Neural crest cell (in vitro differentiated cells): ENCODE data around the gene TTLL7. TPM values are rescaled to one million over a fixed set of nuclear protein-coding genes. Genes with fewer than 3 reads are reported as not detected.
A peak's percentile ranks its signal among the peaks of the same experiment; 100 is the strongest.

Experiments used
- DNase-seq: peaks from one replicate; pipeline ENCODE4 v3.0.0; 2021; ENCODE audit warnings: low read depth, mixed read lengths, low spot score
- H3K27ac Mint-ChIP-seq: one replicate; pipeline ENCODE4 v1.8.0; 2021; ENCODE audit warnings: mild to moderate bottlenecking, mixed read lengths; ENCODE audit not compliant: unreplicated experiment
- H3K27me3 Mint-ChIP-seq: 2 replicates; pipeline ENCODE4 v1.8.0; 2021; ENCODE audit warnings: low read depth, mild to moderate bottlenecking, mixed read lengths
- H3K36me3 Mint-ChIP-seq: 2 replicates; pipeline ENCODE4 v1.8.0; 2021; ENCODE audit warnings: low read depth, mild to moderate bottlenecking, mixed read lengths
- H3K4me1 Mint-ChIP-seq: 2 replicates; pipeline ENCODE4 v1.8.0; 2021; ENCODE audit warnings: mixed read lengths
- H3K4me3 Mint-ChIP-seq: one replicate; pipeline ENCODE4 v1.8.0; 2021; ENCODE audit warnings: mild to moderate bottlenecking, mixed read lengths
- H3K9me3 Mint-ChIP-seq: 2 replicates; pipeline ENCODE4 v1.8.0; 2021; ENCODE audit warnings: mixed read lengths
- total RNA-seq: library from RNA; stranded (reverse); gene quantifications from 2 replicates; pipeline ENCODE4 v1.2.1, GENCODE V29; 2021
- TF ChIP-seq, protein P1 (sequence below): fragments of 200-600 bp; sonication (generic); conservative IDR thresholded peaks from 2 replicates; pipeline ENCODE4 v1.5.0; 2021; ENCODE audit warnings: antibody characterized with exemption, mild to moderate bottlenecking

The TTLL7 gene
- total RNA-seq, 1 donor from 2014 or later, result 10.5 TPM

DNA sequence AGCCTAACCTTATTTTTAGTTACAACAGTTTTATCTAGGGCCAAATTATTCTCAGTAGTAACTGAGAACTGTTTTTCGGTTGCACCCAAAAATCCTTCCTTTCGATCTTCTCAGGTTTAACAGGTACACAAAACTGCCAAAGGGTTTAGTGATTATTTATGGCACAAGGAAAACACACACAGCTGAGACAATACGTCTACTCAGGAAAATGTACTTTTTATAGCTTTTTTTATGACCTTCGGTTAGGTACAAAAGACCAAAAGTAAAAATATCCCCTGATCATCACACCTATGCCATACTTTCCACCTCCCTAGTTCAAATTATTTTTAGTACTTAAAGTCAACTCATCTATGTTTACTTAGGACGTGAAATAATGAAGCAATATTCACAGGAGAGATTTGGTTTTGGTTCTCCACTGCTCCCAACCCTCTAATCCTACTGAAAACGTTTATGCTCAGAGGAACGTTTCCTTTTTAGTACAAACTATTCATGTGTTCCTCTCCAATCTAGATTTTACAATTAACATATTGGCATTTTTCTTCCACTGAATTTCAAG is 48.7 kb downstream of the TTLL7 start:
- Mint-ChIP-seq H3K36me3 (no peaks in the 10 kb centered on the region), H3K27ac (no peak overlapping the region), H3K4me3 (no peak overlapping the region), H3K27me3 (no peaks in the 10 kb centered on the region), H3K4me1 (no peaks in the 10 kb centered on the region), H3K9me3 (no peaks in the 10 kb centered on the region)
- TF ChIP-seq, protein P1, sequence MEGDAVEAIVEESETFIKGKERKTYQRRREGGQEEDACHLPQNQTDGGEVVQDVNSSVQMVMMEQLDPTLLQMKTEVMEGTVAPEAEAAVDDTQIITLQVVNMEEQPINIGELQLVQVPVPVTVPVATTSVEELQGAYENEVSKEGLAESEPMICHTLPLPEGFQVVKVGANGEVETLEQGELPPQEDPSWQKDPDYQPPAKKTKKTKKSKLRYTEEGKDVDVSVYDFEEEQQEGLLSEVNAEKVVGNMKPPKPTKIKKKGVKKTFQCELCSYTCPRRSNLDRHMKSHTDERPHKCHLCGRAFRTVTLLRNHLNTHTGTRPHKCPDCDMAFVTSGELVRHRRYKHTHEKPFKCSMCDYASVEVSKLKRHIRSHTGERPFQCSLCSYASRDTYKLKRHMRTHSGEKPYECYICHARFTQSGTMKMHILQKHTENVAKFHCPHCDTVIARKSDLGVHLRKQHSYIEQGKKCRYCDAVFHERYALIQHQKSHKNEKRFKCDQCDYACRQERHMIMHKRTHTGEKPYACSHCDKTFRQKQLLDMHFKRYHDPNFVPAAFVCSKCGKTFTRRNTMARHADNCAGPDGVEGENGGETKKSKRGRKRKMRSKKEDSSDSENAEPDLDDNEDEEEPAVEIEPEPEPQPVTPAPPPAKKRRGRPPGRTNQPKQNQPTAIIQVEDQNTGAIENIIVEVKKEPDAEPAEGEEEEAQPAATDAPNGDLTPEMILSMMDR, result no peak
- DNase-seq, result no peak

DNA sequence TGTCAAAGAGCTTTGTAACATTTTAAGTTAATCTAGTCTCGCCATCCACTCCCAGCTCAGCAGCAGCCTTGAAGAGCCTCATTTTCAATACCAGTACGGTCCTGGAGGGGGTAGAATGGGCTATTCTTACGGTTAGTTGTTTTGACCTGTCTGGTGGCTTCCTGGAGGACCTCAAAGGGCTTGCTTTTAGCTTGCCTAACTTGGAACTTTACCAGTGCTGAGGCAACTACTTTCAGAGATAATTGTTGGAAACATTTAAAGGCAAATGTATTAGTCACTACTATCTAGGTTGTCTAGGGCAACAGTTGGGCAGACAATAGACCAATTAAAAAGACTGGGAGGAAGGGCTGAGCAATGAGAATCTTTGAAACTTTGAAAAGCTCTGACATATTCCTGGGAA is 56.0 kb downstream of the TTLL7 start:
- Mint-ChIP-seq H3K27me3 (no peaks in the 10 kb centered on the region), H3K36me3 (peaks cover 6% of the 10 kb centered on the region), H3K27ac (no peak overlapping the region), H3K9me3 (peaks cover 11% of the 10 kb centered on the region), H3K4me1 (no peaks in the 10 kb centered on the region), H3K4me3 (no peak overlapping the region)
- TF ChIP-seq, protein P1, result peak; percentile 21
- DNase-seq, result no peak

DNA sequence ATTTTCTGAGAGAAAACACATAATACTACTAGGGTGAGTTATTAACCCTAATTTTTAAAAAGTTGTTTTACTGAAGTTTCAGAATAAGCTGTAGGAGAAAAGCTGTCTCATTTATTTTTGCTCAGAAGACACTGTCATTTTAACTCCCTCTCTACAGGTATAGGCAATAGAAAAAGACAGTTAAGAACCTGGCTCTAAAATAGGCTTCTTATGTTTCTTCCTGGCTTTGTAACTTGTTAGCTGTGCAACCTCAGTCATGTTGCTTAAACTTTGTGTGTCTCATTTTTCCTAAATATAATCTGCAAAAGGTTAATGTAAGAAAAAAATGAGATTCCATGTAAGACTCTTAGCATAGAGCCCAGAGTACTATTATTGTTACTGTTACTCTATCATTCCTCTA is 64.4 kb downstream of the TTLL7 start:
- TF ChIP-seq, protein P1, result no peak
- no peak overlapping the region for H3K27ac Mint-ChIP-seq
- DNase-seq, result no peak
- H3K9me3 Mint-ChIP-seq, result no peaks in the 10 kb centered on the region
- H3K36me3 Mint-ChIP-seq, result no peaks in the 10 kb centered on the region
- H3K4me3 Mint-ChIP-seq, result no peak overlapping the region
- no peaks in the 10 kb centered on the region for H3K27me3 Mint-ChIP-seq
- H3K4me1 Mint-ChIP-seq, result no peaks in the 10 kb centered on the region

DNA sequence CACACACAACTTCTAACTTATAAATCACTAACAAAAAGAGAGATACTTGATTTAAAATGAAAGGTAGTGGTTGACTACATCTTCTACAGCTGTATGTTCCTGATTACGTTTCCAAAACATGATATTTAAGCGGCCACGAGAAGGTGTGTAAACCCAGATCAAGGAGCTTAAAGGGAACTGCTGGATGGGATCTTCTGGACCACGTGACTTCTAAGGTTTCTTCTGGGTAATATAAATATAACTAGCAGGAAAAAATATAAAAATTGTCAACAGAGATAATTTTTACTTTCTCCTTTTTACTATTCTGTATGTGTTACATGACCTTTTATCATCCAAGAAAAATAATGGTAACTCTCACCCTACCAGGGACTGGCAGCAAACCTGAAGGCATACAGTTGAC is 66.2 kb downstream of the TTLL7 start:
- H3K9me3 Mint-ChIP-seq, result no peaks in the 10 kb centered on the region
- H3K27me3 Mint-ChIP-seq, result no peaks in the 10 kb centered on the region
- no peak overlapping the region for H3K27ac Mint-ChIP-seq
- no peak overlapping the region for H3K4me3 Mint-ChIP-seq
- DNase-seq, result no peak
- no peaks in the 10 kb centered on the region for H3K4me1 Mint-ChIP-seq
- TF ChIP-seq, protein P1, result no peak
- no peaks in the 10 kb centered on the region for H3K36me3 Mint-ChIP-seq

DNA sequence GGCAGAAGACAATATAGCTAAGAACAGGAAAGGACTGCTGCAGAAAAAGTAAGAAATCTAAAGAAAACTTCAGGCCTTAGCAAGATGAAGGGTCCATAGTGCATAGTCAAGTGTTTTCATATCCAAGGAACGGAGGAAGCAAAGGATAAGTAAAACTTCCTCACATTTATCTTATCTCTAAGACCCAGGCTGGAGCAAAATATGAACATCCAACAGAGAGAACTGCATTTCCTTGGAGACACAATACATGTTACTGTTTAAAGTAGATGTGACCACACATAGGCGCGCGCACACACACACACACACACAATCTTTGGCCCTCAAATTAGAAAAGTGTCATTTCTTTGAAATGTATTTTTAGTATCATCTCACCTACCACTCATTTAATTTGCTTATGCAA is 66.7 kb downstream of the TTLL7 start:
- Mint-ChIP-seq H3K27ac (no peak overlapping the region), H3K9me3 (no peaks in the 10 kb centered on the region), H3K4me3 (no peak overlapping the region), H3K36me3 (no peaks in the 10 kb centered on the region), H3K4me1 (no peaks in the 10 kb centered on the region), H3K27me3 (no peaks in the 10 kb centered on the region)
- no peak for DNase-seq
- TF ChIP-seq, protein P1, result no peak
